Common myeloid progenitor, CD34-positive (primary cell): Measurements from ENCODE around the gene INTS11.

ENCODE experiments used
- CTCF ChIA-PET: fragments of 350-600 bp; sonication (Branson Sonifier 250); formaldehyde crosslinking; loops from one replicate; lab custom pipeline; 2021; ENCODE audit warnings: antibody characterized with exemption; lab: Charles Lee
- POLR2A ChIA-PET: fragments of 350-600 bp; sonication (Branson Sonifier 250); formaldehyde crosslinking; loops from one replicate; lab custom pipeline; 2021; ENCODE audit warnings: antibody characterized with exemption; lab: Charles Lee
- DNase-seq, 3 donors: peaks; one replicate each; pipeline versions ENCODE4 v3.0.0 to v3.0.0-alpha.2; 2013
- H3K27ac ChIP-seq, 2 experiments: 1 replicate in 1 of 2; 2 replicates in 1 of 2; pipeline ENCODE4 v1.7.0; 2013; ENCODE audit warnings: inconsistent platforms in 2 of 2, low read length in 2 of 2, mild to moderate bottlenecking in 2 of 2, low read depth in 1 of 2, moderate library complexity in 1 of 2; ENCODE audit not compliant: severe bottlenecking in 2 of 2, insufficient read depth in 1 of 2, poor library complexity in 1 of 2
- H3K27me3 ChIP-seq, 5 experiments: replicated peaks in 2 of 5; 1 replicate in 3 of 5; 2 replicates in 2 of 5; pipeline versions ENCODE4 v1.6.1 to v1.7.0; 2013; ENCODE audit warnings: low read length in 4 of 5, mild to moderate bottlenecking in 2 of 5, moderate library complexity in 2 of 5, inconsistent platforms in 1 of 5; ENCODE audit not compliant: insufficient read depth in 5 of 5, control insufficient read depth in 4 of 5
- H3K36me3 ChIP-seq, 4 experiments: 1 replicate in 2 of 4; 2 replicates in 2 of 4; pipeline versions ENCODE4 v1.6.1 to v1.7.0; 2013; ENCODE audit warnings: low read length in 3 of 4, control low read depth in 1 of 4, mild to moderate bottlenecking in 1 of 4; ENCODE audit not compliant: control insufficient read depth in 4 of 4, insufficient read depth in 4 of 4
- H3K4me1 ChIP-seq, 4 experiments: 1 replicate in 3 of 4; 2 replicates in 1 of 4; pipeline versions ENCODE4 v1.6.1 to v1.7.1; 2013; ENCODE audit warnings: low read length in 3 of 4, mild to moderate bottlenecking in 3 of 4, control low read depth in 1 of 4, inconsistent platforms in 1 of 4, moderate library complexity in 1 of 4; ENCODE audit not compliant: control insufficient read depth in 4 of 4, insufficient read depth in 4 of 4; ENCODE audit errors: control extremely low read depth in 1 of 4
- H3K4me3 ChIP-seq, 7 experiments: 1 replicate in 4 of 7; 2 replicates in 3 of 7; pipeline versions ENCODE4 v1.5.1 to v1.7.0; 2013; ENCODE audit warnings: mild to moderate bottlenecking in 7 of 7, low read length in 6 of 7, moderate library complexity in 6 of 7, inconsistent platforms in 2 of 7, low read depth in 2 of 7, control low read depth in 1 of 7; ENCODE audit not compliant: insufficient read depth in 4 of 7, control insufficient read depth in 1 of 7; ENCODE audit errors: extremely low read depth in 1 of 7
- H3K9me3 ChIP-seq, 5 experiments: 1 replicate in 4 of 5; 2 replicates in 1 of 5; pipeline versions ENCODE4 v1.6.1 to v1.7.1; 2013; ENCODE audit warnings: low read length in 4 of 5, mild to moderate bottlenecking in 2 of 5, inconsistent platforms in 1 of 5, low read depth in 1 of 5, moderate library complexity in 1 of 5; ENCODE audit not compliant: control insufficient read depth in 4 of 5, insufficient read depth in 2 of 5; ENCODE audit errors: control extremely low read depth in 1 of 5
- WGBS: methylation state at CpG from one replicate; pipeline ENCODE4 v1.1.5; 2013; ENCODE audit not compliant: insufficient coverage; 5-methylcytosine and 5-hydroxymethylcytosine counted together

The INTS11 gene

GRCh38 chr1:1332774-1333480 is 8.5 kb upstream of the INTS11 start:
- Histone ChIP-seq H3K36me3 (peaks cover 2 to 21% (median 7%) of the 10 kb centered on the region in 4 experiments), H3K4me3 (no peak overlapping the region), H3K27me3 (no peaks in the 10 kb centered on the region), H3K9me3 (no peaks in the 10 kb centered on the region), H3K4me1 (no peaks in the 10 kb centered on the region), H3K27ac (no peak overlapping the region)
- no peak for DNase-seq
- CTCF ChIA-PET, result no interaction called here
- POLR2A ChIA-PET, result no interaction called here
- 94% methylated on average over 48 of the region's 48 CpGs for WGBS

GRCh38 chr1:1332031-1332755 is 7.7 kb upstream of the INTS11 start:
- Histone ChIP-seq H3K27me3 (no peaks in the 10 kb centered on the region), H3K9me3 (no peaks in the 10 kb centered on the region), H3K36me3 (peaks cover 2 to 24% (median 10%) of the 10 kb centered on the region in 4 experiments), H3K4me3 (no peak overlapping the region), H3K27ac (no peak overlapping the region), H3K4me1 (no peaks in the 10 kb centered on the region)
- no peak for DNase-seq
- POLR2A ChIA-PET, result no interaction called here
- WGBS, result 92% methylated on average over 51 of the region's 57 CpGs
- CTCF ChIA-PET, result no interaction called here

- Histone ChIP-seq H3K27ac (no peak within 1 kb of the TSS), H3K4me1 (peaks cover 0 to 3% (median 2%) of the 10 kb centered on the region in 4 experiments), H3K9me3 (no peaks in the 10 kb centered on the region), H3K36me3 (peaks cover 2 to 22% (median 11%) of the 10 kb centered on the region in 4 experiments), H3K4me3 (no peak within 1 kb of the TSS), H3K27me3 (no peaks in the 10 kb centered on the region)
- no peak for DNase-seq
- CTCF ChIA-PET, result no interaction called here
- POLR2A ChIA-PET, result no interaction called here
- WGBS, result 89% methylated on average over 35 of the region's 41 CpGs
These were observed 6.9 kb upstream of the INTS11 start, which contains the start of gene TAS1R3 for GRCh38 chr1:1331068-1331965. TSS of gene TAS1R3 (plus strand) at chr1:1331280. CDS start at chr1:1331346, 66 bp downstream.

- H3K36me3 ChIP-seq, result peaks cover 2 to 20% (median 11%) of the 10 kb centered on the region in 4 experiments
- no peaks in the 10 kb centered on the region for H3K9me3 ChIP-seq
- H3K4me3 ChIP-seq, result no peak overlapping the region
- WGBS, result 95% methylated on average over 13 of the region's 15 CpGs
- no peak overlapping the region for H3K27ac ChIP-seq
- ChIA-PET POLR2A (no interaction called here), CTCF (no interaction called here)
- DNase-seq, result no peak
- H3K27me3 ChIP-seq, result no peaks in the 10 kb centered on the region
- H3K4me1 ChIP-seq, result peaks cover 0 to 11% (median 10%) of the 10 kb centered on the region in 4 experiments
These were observed 6.1 kb upstream of the INTS11 start for GRCh38 chr1:1330366-1331067.

GRCh38 chr1:1329304-1330210 is 5.1 kb upstream of the INTS11 start:
- peaks cover 0 to 20% (median 11%) of the 10 kb centered on the region in 4 experiments for H3K36me3 ChIP-seq
- WGBS, result 94% methylated on average over 58 of the region's 58 CpGs
- H3K9me3 ChIP-seq, result no peaks in the 10 kb centered on the region
- H3K4me1 ChIP-seq, result peaks cover 0 to 16% (median 15%) of the 10 kb centered on the region in 4 experiments
- H3K27ac ChIP-seq, result no peak overlapping the region
- no peak overlapping the region for H3K4me3 ChIP-seq
- no peak for DNase-seq
- no peaks in the 10 kb centered on the region for H3K27me3 ChIP-seq
- CTCF ChIA-PET, result no interaction called here
- POLR2A ChIA-PET, result no interaction called here

GRCh38 chr1:1328254-1328653 is 3.8 kb upstream of the INTS11 start:
- 99% methylated on average over 11 of the region's 15 CpGs for WGBS
- DNase-seq, result no peak
- ChIA-PET CTCF (no interaction called here), POLR2A (no interaction called here)
- H3K27ac ChIP-seq, result no peak overlapping the region
- no peak overlapping the region for H3K4me3 ChIP-seq
- H3K36me3 ChIP-seq, result peaks cover 0 to 20% (median 11%) of the 10 kb centered on the region in 4 experiments
- peaks cover 0 to 21% (median 20%) of the 10 kb centered on the region in 4 experiments for H3K4me1 ChIP-seq
- no peaks in the 10 kb centered on the region for H3K27me3 ChIP-seq
- no peaks in the 10 kb centered on the region for H3K9me3 ChIP-seq
